Chondrocyte (in vitro differentiated cells): Measurements from ENCODE around the gene DENND2A. TPM values are rescaled to one million over a fixed set of nuclear protein-coding genes. Genes with fewer than 3 reads are reported as not detected.

ENCODE experiments used
- DNase-seq: peaks from one replicate; pipeline ENCODE4 v3.0.0; 2021; ENCODE audit warnings: mixed read lengths, low spot score
- H3K27ac Mint-ChIP-seq: one replicate; pipeline ENCODE4 v1.8.0; 2021; ENCODE audit warnings: mild to moderate bottlenecking, moderate library complexity, mixed read lengths; ENCODE audit not compliant: unreplicated experiment
- H3K27me3 Mint-ChIP-seq: 2 replicates; pipeline ENCODE4 v1.8.0; 2021; ENCODE audit warnings: low read depth, mixed read lengths
- H3K36me3 Mint-ChIP-seq: 2 replicates; pipeline ENCODE4 v1.8.0; 2021; ENCODE audit warnings: low read depth, mixed read lengths
- H3K4me1 Mint-ChIP-seq: 2 replicates; pipeline ENCODE4 v1.8.0; 2021; ENCODE audit warnings: low read depth, mild to moderate bottlenecking, mixed read lengths
- H3K4me3 Mint-ChIP-seq: one replicate; pipeline ENCODE4 v1.8.0; 2021; ENCODE audit warnings: mild to moderate bottlenecking, moderate library complexity, mixed read lengths; ENCODE audit not compliant: unreplicated experiment
- H3K9me3 Mint-ChIP-seq: 2 replicates; pipeline ENCODE4 v1.8.0; 2021; ENCODE audit warnings: low read depth, mixed read lengths
- CTCF ChIP-seq: fragments of 200-600 bp; sonication (generic); IDR thresholded peaks from 2 replicates; pipeline ENCODE4 v1.5.0; 2021; ENCODE audit warnings: antibody characterized with exemption, mild to moderate bottlenecking, moderate library complexity
- total RNA-seq: library from RNA; stranded (reverse); gene quantifications from 3 replicates; pipeline ENCODE4 v1.2.1, GENCODE V29; 2021

DENND2A gene
- total RNA-seq, 1 donor from 2014 or later, result 16.0 TPM

- Mint-ChIP-seq H3K27me3 (no peaks in the 10 kb centered on the region), H3K27ac (no peak overlapping the region), H3K4me1 (no peaks in the 10 kb centered on the region), H3K4me3 (no peak overlapping the region), H3K9me3 (no peaks in the 10 kb centered on the region), H3K36me3 (no peaks in the 10 kb centered on the region)
- TF ChIP-seq CTCF, result no peak
- no peak for DNase-seq
Measured at GRCh38 chr7:140495514-140496097, 145.0 kb downstream of the DENND2A start.

GRCh38 chr7:140494867-140495266 lies 145.7 kb downstream of the DENND2A start:
- Mint-ChIP-seq H3K27me3 (no peaks in the 10 kb centered on the region), H3K27ac (no peak overlapping the region), H3K9me3 (no peaks in the 10 kb centered on the region), H3K4me1 (no peaks in the 10 kb centered on the region), H3K36me3 (no peaks in the 10 kb centered on the region), H3K4me3 (no peak overlapping the region)
- no peak for TF ChIP-seq CTCF
- no peak for DNase-seq

GRCh38 chr7:140489026-140489359 lies 151.6 kb downstream of the DENND2A start:
- Mint-ChIP-seq H3K4me1 (no peaks in the 10 kb centered on the region), H3K27ac (no peak overlapping the region), H3K27me3 (no peaks in the 10 kb centered on the region), H3K4me3 (no peak overlapping the region), H3K36me3 (no peaks in the 10 kb centered on the region), H3K9me3 (no peaks in the 10 kb centered on the region)
- no peak for DNase-seq
- no peak for TF ChIP-seq CTCF

- no peak overlapping the region for H3K4me3 Mint-ChIP-seq
- no peak for TF ChIP-seq CTCF
- no peaks in the 10 kb centered on the region for H3K27me3 Mint-ChIP-seq
- DNase-seq, result no peak
- no peaks in the 10 kb centered on the region for H3K36me3 Mint-ChIP-seq
- no peaks in the 10 kb centered on the region for H3K9me3 Mint-ChIP-seq
- no peaks in the 10 kb centered on the region for H3K4me1 Mint-ChIP-seq
- no peak overlapping the region for H3K27ac Mint-ChIP-seq
Measured at GRCh38 chr7:140485500-140486265, 154.9 kb downstream of the DENND2A start.

GRCh38 chr7:140484951-140485499 lies 155.6 kb downstream of the DENND2A start:
- Mint-ChIP-seq H3K9me3 (no peaks in the 10 kb centered on the region), H3K36me3 (no peaks in the 10 kb centered on the region), H3K27ac (no peak overlapping the region), H3K27me3 (no peaks in the 10 kb centered on the region), H3K4me3 (no peak overlapping the region), H3K4me1 (no peaks in the 10 kb centered on the region)
- DNase-seq, result no peak
- TF ChIP-seq CTCF, result no peak
